Ramos (cell line): ENCODE measurements around the gene BMI1.
"Not testable (repeated sequence)": the region's sequence is repeated elsewhere in the genome, so short reads cannot be mapped to it uniquely, and the experiment has no call there.

Experiments used
- in situ Hi-C: fragments of 300-500 bp; cut with MboI; formaldehyde crosslinking; loops from one replicate; pipeline ENCODE4 v1.14.3; 2022; ENCODE audit warnings: low sequenced_read_pairs; ENCODE audit not compliant: unreplicated experiment

The BMI1 gene

DNA sequence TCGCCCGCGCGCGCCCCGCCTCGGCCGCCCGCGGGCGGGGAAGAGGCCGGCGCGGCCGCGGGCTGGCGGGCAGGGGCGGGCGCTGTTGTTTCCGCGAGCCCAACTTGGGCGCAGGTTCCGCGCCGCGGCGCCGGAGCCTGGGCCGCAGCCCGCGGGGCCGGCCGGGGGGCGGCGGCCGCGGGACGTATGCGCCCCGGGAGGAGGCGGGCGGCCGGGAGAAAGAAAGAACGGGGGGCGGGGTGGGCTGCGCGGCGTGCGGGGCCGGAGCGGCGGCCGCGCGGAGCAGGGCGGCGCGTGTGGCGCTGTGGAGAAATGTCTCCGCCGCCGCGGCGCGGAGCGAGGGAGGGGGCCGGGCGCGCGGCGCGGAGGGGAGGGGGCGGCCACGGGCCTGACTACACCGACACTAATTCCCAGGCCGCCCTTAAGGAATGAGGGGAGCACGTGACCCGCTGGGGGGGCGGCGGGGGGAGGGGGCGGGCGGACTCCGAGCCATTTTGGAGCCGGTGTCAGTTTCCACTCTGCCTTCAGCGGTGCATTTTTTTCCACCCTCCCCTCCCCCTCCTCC lies at the start of gene BMI1:
Gene BMI1, plus strand, starts transcription at position 509 of the 565 bp plus-strand sequence. CDS start 5,351 bp downstream, outside the sequence.
- in situ Hi-C loops = no loop called here

DNA sequence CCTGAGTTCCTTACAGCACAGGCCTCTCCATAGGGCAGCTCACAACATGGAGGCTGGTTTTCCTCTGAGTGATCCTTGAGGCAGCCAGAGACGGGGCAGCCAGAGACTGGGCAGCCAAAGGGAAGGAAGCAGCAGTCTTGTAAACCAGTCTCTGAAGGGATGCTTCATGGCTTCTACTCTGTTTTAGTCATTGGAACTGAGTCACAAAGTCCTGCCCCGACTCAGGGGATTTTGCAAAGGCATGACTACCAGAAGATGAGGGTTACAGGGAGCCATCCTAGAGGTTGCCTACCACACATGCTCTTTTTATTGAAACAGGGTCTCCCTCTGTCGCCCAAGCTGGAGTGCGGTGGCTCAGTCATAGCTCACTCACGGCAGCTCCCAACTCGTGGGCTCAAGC lies 49.1 kb upstream of the BMI1 start:
- in situ Hi-C loops = no loop called here

DNA sequence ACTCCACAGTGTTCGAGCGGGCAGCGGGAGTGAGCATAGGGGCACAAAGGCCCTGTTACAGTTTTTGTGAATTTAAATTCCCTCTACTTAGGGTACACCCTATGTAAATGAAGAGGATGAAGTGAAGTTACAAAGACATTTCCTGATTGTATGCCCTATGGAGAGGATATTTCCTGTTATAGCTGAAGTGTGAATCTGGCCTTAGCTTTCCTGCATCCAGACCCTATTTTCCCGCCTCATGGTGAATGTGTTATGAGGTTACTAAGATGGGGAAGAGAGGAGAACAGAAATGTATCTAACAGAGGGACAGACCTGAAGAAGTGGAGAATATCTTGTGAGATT lies 42.5 kb upstream of the BMI1 start:
- in situ Hi-C loops = no loop called here

DNA sequence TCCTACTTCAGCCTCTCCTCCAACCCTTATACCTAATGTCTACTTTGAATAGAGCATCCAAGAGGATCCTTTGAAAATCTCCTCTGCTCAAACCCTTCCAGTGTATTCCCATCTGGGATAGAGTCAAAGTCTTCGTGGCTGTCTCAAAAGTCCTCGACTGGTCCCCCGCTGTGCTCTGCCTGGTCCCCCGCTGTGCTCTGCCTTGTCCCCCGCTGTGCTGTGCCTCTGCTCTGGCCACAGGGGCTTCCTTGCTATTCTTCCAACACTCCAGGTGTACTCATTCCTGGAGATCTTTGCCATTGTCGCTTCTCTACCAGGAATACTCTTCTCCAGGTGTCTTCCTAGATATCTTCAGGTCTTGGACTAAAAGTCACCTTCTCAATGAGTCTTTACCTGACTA lies 40.8 kb upstream of the BMI1 start:
- in situ Hi-C loops = no loop called here

DNA sequence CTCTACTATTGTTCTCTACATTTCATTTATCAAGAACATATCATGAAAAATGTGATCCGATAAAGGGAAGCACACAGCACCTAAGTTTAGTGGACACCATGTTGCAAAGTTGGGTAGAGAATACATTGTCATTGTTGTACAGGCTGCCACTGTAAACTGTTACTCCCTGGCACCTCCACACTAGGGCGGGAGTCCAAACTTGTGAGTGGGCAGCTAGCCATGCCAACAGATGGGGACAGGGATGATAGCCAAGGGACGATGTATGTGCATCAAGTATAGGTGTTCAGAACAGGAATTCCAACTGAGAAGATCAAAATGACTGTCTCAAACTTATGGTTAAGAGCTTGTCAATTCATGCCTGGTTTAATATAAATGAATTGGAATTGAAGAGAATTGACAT lies 35.8 kb upstream of the BMI1 start:
- in situ Hi-C loops = no loop called here

DNA sequence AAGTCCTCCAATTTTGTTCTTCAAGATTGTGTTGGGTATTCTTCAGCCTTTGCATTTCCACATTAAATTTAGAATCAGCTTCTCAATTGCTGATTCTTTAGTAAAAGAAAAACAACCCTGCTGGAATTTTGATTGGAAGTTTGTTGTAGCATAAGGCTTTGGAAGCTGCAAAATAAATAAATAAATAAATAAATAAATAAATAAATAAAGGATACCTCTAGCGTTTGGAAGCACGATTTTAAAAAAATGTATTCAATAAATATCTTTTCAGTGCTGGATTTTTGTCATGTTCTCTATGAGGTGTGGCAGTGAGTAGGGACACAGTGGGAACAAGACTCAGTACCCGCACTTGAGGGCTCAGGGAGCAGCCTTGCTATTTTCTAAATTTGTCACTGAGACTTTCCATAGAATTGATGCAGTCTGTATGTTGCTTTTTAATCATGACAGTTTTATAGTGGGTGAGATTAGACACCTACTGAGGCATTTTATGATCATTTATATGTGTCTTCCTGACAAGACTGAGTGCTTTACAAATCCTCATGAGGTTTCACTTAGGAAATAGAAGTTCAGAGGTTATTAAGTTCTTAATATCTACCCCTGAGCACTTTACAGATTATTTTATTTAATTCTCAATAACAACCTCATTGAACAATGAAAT lies 27.0 kb upstream of the BMI1 start:
- in situ Hi-C loops = no loop called here

DNA sequence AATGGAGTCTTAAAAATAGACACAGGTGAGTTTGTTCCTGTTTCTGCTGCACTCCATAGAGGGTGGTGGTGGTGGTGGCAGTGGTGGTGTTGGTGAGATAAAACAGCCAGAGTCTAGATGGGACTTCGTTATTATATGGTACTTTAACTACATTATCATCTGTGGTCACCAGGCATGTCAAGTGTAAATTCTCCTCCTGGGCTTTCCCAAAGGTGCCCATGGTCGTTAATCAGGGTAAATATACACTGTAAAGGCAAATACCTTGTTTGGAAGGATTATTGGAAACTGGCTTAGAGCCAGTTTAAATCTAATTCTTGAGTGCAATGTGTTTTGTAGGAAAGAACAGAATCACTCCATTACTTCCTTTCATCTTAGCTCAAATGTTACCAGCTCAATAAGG lies 26.2 kb upstream of the BMI1 start:
- in situ Hi-C loops = no loop called here

DNA sequence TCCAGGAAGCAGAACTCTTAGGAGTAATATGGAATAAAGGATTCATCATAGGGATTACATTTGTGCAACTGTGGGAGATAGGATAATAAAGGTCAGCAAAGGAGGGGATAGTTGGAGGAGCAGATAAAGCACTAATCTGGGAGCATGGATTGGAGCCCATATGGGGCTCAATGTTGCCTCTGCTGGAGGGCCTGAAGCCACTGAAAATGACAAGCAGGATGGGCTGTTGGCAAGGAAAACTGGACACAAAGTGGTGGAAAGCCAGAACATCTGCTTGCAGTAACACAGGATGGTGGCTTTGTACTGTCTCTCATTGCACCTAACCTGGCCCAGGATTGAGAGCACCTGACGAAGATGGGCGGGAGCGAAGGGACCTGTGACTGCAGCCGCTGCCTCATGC lies 19.7 kb upstream of the BMI1 start:
- in situ Hi-C loops = no loop called here

DNA sequence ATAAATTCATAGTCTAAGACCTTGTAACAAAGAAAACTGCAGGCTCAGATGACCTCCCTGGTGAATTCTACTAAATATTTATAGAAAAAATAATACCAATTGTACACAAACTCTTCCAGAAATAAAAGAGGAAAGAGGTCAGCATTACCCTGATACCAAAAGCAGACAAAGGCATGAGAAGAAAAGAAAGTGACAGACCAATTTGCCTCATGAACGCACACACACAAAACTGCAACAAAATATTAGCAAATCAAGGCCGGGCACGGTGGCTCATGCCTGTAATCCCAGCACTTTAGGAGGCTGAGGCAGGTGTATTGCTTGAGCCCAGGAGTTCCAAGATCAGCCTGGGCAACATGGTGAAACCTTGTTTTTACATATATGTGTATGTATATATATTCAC lies 17.4 kb upstream of the BMI1 start:
- in situ Hi-C loops = no loop called here

DNA sequence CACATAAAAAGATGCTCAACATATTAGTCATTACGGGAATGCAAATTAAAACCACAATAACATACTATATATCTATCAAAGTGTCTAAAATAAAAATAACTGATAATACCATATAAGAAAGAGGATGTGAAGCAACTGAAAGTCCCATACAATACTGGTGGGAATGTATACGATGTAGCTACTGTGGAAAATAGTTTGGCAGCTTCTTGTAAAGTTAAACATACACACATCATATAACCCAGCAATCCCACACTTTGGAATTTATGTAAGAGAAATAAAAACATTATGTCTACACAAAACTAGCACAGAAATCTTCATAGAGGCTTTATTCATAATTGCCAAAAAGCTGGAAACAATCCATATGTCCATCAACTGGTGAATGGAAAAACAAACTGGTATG lies 15.2 kb upstream of the BMI1 start:
- in situ Hi-C loops = no loop called here

DNA sequence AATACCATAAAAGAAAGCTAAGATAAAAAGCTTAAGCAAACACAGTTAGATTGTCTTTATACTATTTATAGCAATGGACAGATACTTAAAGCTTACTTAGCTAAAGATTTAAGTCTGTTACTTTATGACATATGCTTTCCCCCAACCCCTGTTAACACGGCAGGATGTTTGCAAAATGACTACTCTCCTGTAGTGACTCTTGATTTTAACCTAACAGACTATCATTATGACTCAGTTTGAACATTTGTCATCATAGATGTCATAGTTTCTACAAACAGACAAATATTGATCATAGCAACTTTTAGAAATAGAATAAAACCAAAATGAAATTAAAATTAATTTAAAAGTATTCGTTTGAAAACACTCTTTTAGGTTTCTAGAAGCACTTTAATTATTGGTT lies 12.5 kb upstream of the BMI1 start:
- in situ Hi-C loops = no loop called here

DNA sequence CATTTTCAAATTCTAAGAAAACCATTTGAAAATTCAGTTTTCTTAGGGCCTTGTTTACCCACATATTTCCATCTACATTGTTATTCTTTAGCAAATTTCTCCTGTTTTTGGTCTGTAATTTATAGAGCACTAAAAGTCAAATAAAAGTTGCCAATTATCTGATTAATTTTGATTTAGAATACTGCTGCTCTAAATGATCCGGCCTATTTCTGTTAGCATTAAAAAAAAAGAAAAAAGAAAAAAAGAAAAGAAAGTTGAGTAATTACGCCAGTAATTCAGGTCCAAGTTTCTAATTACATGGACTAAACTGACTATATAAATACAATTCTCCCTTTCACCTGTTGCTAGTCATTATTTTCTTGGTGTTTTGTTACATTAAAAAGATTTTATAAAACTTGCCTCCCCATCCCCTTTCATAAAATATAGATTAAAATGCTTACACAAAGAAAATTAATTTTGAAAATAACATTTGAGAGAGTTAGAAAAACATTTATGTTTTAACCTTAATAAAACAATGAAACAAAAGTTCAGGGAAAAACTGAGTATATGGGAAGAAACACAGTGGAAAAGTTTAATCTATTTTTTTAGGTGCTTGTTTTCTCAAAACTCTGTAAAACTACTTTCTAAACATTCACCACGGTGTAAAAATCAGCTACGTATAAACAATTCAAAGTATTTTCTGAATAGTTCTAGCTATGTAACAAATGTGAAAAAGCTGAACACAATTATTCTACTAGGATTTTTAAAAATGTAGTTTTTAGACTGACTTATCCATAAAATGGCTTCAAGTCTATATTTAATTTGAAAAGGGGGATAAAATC lies 11.5 kb upstream of the BMI1 start:
- in situ Hi-C loops = no loop called here

DNA sequence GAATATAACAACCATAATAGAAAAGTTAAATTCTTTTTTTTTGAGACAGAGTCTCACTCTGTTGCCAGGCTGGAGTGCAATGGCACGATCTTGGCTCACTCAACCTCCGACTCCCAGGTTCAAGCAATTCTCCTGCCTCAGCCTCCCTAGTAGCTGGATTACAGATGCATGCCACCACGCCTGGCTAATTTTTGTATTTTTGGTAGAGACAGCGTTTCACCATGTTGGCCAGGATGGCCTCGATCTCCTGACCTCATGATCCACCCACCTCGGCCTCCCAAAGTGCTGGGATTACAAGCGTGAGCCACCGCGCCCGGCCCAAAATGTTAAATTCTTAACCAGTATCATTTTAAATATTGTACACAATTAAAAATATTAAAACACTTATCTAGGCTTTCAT lies 10.9 kb upstream of the BMI1 start:
- in situ Hi-C loops = not testable (repeated sequence)

DNA sequence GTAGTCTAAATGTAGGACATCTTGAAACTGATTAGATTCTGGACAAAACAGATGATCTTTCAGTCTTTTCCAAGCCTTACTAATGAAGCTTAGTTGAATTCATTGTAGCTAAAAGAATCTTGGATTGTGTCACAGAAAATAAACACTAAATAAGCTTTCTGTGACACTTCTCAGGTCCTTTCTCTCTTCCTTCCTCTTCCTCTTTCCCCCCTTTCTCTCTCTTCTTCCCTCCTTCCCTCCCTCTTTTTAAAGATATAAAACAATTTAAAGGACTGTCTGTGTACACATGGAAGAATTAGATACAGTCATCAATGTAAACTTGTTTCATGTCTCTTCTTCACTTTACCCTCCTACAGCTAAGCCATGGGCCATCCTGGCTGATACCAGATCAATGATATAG lies 10.0 kb upstream of the BMI1 start:
- in situ Hi-C loops = no loop called here

DNA sequence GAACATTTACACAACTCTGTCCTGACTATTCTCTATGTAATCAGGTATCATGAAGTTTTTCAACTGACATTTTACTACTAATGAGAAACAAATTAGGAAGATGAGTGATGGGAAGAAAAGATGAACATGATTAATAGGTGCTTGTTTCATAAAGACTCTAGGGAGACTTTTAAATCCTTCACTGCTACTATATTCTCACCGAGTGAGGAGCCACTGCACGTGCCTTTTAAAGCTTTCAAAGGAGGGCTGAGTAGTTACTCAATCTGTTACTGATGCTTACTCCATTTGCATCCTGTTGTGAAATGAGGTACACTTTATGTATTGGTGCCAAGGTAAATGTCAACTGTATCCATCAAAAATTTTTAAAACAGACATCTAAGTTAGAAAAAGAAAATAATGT lies 6.0 kb upstream of the BMI1 start:
- in situ Hi-C loops = no loop called here

DNA sequence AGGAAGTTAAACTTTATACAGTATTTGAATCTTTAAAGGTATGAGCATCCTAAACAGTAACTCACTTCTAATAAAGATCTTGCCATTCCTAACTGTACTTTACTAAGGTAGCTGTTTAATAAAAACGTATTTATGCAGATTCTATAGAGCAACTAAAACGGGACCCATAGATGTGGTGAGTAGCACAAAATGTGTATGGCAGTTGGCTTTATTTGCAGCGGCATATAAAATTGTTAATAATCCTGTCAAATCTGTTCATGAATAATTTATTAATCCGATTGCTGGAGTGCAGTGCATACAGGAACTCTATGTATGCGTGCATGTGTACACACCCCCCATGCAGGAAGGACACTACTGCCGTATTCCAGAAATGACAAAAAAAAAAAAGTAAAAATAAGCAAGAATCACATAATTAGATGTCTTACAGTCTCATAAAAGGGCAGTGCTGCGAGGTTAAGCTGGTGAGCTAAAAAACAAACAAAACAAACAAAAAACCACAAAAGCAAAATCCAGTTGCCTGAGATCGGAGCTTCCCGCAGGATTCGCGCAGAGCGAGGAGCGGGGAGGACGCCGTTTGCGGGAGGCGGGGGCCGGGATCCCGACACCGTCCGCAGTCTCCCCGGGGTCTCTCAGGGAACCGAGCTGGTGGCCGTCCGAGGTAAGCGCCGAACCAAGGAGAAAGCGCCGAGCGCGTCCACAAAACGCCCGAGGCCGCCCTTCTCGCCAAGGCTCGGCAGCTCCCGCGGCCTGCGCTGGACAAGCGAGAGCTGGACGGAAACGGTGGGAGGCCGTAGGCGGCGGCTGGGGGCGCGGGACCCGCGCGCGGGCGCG lies 5.2 kb upstream of the BMI1 start:
- in situ Hi-C loops = no loop called here

DNA sequence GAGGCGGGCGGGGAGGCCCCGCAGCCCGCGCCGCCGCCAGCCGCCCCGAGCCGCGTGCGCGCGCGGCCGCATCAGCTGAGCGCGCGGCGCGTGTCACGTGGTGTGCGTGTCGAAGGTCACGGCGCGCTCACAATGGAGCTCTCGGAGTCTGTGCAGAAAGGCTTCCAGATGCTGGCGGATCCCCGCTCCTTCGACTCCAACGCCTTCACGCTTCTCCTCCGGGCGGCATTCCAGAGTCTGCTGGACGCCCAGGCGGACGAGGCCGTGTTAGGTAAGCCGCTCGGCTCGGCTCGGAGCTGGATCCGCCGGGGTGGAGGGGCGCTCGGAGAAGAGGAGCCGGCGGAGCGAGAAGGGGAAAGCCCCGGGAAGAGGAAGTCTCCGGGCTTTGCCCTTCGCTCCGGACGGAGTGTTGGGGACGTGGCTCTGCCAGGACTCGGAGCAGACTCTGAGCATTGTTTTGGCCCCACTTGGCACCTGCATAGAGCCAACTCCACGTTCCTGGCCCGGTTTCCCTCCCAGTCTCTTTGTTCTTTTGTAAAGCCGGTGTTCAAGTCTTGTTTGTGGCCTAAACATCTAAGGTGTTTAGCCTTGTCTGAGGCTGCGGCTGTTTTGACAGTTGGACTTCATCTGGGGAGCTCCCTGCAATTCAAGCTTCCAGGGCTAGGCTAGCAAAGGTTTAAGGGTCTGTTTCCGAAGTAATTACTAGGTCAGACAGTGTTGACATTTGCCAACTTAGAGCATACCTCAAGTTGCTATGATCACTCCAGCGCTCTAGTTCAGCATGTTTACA lies 4.4 kb upstream of the BMI1 start, which contains the start of gene COMMD3:
Gene COMMD3, plus strand, starts transcription at position 103 of the 790 bp plus-strand sequence. Its CDS starts 30 bp downstream, at position 133.
- in situ Hi-C loops = no loop called here

DNA sequence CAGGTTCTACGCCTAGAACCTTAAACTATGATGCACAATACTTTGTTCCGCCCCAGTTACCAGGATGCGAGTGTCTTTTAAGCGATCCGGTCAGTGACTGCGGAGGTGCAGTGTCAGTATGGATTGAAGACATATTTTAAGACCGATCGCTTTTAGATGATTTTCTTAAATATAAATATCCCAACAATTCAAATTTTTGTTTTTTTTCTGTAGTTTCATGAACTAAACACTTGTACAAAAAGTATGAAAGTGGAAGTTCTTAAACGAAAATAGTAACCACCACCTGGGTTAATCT lies 3.9 kb upstream of the BMI1 start:
- in situ Hi-C loops = no loop called here

DNA sequence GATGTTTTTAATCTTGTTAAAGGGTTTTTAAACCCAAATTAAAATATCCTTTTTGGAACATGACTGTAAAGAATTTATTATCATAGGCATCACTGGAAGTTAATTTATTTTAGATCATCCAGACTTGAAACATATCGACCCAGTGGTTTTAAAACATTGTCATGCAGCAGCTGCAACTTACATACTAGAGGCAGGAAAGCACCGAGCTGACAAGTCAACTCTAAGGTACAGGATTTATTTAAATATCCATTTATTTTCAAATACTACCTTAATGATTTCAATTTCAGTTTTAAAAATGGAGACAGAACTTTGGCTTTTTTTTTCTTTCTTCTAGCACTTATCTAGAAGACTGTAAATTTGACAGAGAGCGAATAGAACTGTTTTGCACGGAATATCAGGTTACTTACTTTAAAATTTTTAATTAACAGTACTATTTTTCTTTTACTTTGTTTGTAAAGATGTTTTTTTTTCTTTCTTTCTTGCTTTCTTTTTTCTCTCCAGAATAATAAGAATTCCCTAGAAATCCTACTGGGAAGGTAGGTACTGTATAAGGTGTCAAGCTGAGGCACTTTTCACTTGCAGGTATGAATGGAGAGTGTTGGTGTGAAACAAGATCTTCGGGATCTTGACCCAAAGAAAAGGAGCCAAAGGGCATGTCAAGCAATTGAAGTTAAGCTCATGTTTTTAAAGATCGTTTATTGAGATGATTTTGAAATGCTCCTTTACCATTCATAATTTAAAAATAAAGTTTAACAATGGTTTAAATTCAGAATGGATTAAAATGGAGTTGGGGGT lies 2.9 kb upstream of the BMI1 start:
- in situ Hi-C loops = no loop called here
